GM23338 (cell line): ENCODE results near the gene CCR5. TPM values are rescaled to one million over a fixed set of nuclear protein-coding genes. Genes with fewer than 3 reads are reported as not detected.

Experiments used
- ATAC-seq: fragments of 200-7000 bp; cut with Tn5 transposase; 3 replicates; pipeline ENCODE4 v1.9.1; 2020
- DNase-seq: peaks from one replicate; pipeline ENCODE4 v3.0.0-alpha.2; 2015; ENCODE audit warnings: low spot score
- H2AFZ ChIP-seq: fragments of 200-600 bp; sonication (generic); 2 replicates; pipeline ENCODE4 v1.8.0; 2016; ENCODE audit warnings: antibody characterized with exemption, mild to moderate bottlenecking, moderate library complexity
- H3F3A ChIP-seq: fragments of 200-600 bp; sonication (generic); replicated peaks from 2 replicates; pipeline ENCODE4 v1.8.0; 2017; ENCODE audit warnings: antibody characterized with exemption, mixed run types, low read depth
- H3K27ac ChIP-seq: fragments of 200-600 bp; sonication (generic); 2 replicates; pipeline ENCODE4 v1.6.1; 2016; ENCODE audit warnings: low read depth
- H3K27me3 ChIP-seq: fragments of 200-600 bp; sonication (generic); 2 replicates; pipeline ENCODE4 v1.8.0; 2016; ENCODE audit warnings: mild to moderate bottlenecking, mixed run types, moderate library complexity; ENCODE audit not compliant: insufficient read depth
- H3K36me3 ChIP-seq: fragments of 200-600 bp; sonication (generic); 2 replicates; pipeline ENCODE4 v1.8.0; 2016; ENCODE audit warnings: mild to moderate bottlenecking; ENCODE audit not compliant: insufficient read depth
- H3K4me1 ChIP-seq: fragments of 200-600 bp; sonication (generic); 2 replicates; pipeline ENCODE4 v1.8.0; 2016; ENCODE audit warnings: mild to moderate bottlenecking, moderate library complexity; ENCODE audit not compliant: insufficient read depth
- H3K4me2 ChIP-seq: fragments of 200-600 bp; sonication (generic); 2 replicates; pipeline ENCODE4 v1.7.1; 2017; ENCODE audit warnings: mixed run types
- H3K4me3 ChIP-seq: fragments of 200-600 bp; sonication (generic); 2 replicates; pipeline ENCODE4 v1.6.1; 2016; ENCODE audit warnings: mixed run types
- H3K79me2 ChIP-seq: fragments of 200-600 bp; sonication (generic); replicated peaks from 2 replicates; pipeline ENCODE4 v1.8.0; 2017; ENCODE audit warnings: mild to moderate bottlenecking; ENCODE audit not compliant: insufficient read depth
- H3K9me2 ChIP-seq: fragments of 200-600 bp; sonication (generic); 2 replicates; pipeline ENCODE4 v1.8.0; 2017; ENCODE audit not compliant: insufficient read depth
- H4K20me1 ChIP-seq: fragments of 200-600 bp; sonication (generic); replicated peaks from 2 replicates; pipeline ENCODE4 v1.8.0; 2017; ENCODE audit warnings: mild to moderate bottlenecking; ENCODE audit not compliant: insufficient read depth
- H3K27ac Mint-ChIP-seq: 2 replicates; pipeline ENCODE4 v1.8.0; 2020; ENCODE audit warnings: inconsistent platforms, mild to moderate bottlenecking, moderate library complexity, mixed read lengths
- H3K27me3 Mint-ChIP-seq: 3 replicates; pipeline ENCODE4 v1.8.0; 2022; ENCODE audit warnings: low read depth, mild to moderate bottlenecking, moderate library complexity, mixed read lengths, inconsistent platforms; ENCODE audit not compliant: insufficient read depth, poor library complexity
- H3K36me3 Mint-ChIP-seq: 3 replicates; pipeline ENCODE4 v1.8.0; 2021; ENCODE audit warnings: low read depth, mild to moderate bottlenecking, inconsistent platforms, moderate library complexity, mixed read lengths
- H3K4me1 Mint-ChIP-seq: 3 replicates; pipeline ENCODE4 v1.8.0; 2020; ENCODE audit warnings: mild to moderate bottlenecking, inconsistent platforms, mixed read lengths
- H3K4me3 Mint-ChIP-seq: 3 replicates; pipeline ENCODE4 v1.8.0; 2021; ENCODE audit warnings: moderate library complexity, mild to moderate bottlenecking, inconsistent platforms, mixed read lengths
- H3K9me3 Mint-ChIP-seq: 3 replicates; pipeline ENCODE4 v1.8.0; 2020; ENCODE audit warnings: moderate library complexity, mild to moderate bottlenecking, inconsistent platforms, mixed read lengths
- CREB1 ChIP-seq: fragments of 250-450 bp; sonication (Bioruptor Pico); IDR thresholded peaks from 2 replicates; pipeline ENCODE4 v1.5.0; 2020; ENCODE audit warnings: low read depth, mild to moderate bottlenecking, moderate library complexity
- CTCF ChIP-seq, 2 experiments: fragments of 200-600 bp in 1 of 2; sonication (generic) in 1 of 2; conservative IDR thresholded peaks; 2 replicates each; pipeline versions ENCODE4 v1.5.1 to v1.6.1; 2016 to 2017; ENCODE audit warnings: antibody characterized with exemption in 2 of 2, low read depth in 2 of 2, mild to moderate bottlenecking in 2 of 2, moderate library complexity in 1 of 2
- ETS1 ChIP-seq: IDR thresholded peaks from 2 replicates; pipeline ENCODE4 v1.6.1; 2016; ENCODE audit warnings: antibody characterized with exemption
- EZH2 ChIP-seq: fragments of 200-600 bp; sonication (generic); IDR thresholded peaks from one replicate; pipeline ENCODE4 v1.8.0; 2017; ENCODE audit warnings: antibody characterized with exemption, mild to moderate bottlenecking, low read depth; ENCODE audit not compliant: unreplicated experiment
- EZH2phosphoT487 ChIP-seq: fragments of 200-600 bp; sonication (generic); IDR thresholded peaks from one replicate; pipeline ENCODE4 v1.8.1; 2018; ENCODE audit warnings: antibody characterized with exemption; ENCODE audit not compliant: unreplicated experiment
- JUNB ChIP-seq: IDR thresholded peaks from one replicate; pipeline ENCODE4 v1.6.1; 2016; ENCODE audit warnings: antibody characterized with exemption; ENCODE audit not compliant: unreplicated experiment
- NANOG ChIP-seq: IDR thresholded peaks from 2 replicates; pipeline ENCODE4 v1.6.1; 2016; ENCODE audit warnings: antibody characterized with exemption, borderline replicate concordance
- POLR2AphosphoS5 ChIP-seq: IDR thresholded peaks from 2 replicates; pipeline ENCODE4 v1.6.1; 2016; ENCODE audit warnings: antibody characterized with exemption, low read depth
- REST ChIP-seq: IDR thresholded peaks from one replicate; pipeline ENCODE4 v1.6.1; 2018; ENCODE audit warnings: antibody characterized with exemption; ENCODE audit not compliant: unreplicated experiment
- ZNF114 ChIP-seq: fragments of 250-450 bp; sonication (Bioruptor Pico); IDR thresholded peaks from 2 replicates; pipeline ENCODE4 v1.5.0; 2020; ENCODE audit warnings: mild to moderate bottlenecking, moderate library complexity
- ZNF331 ChIP-seq: fragments of 250-450 bp; sonication (Bioruptor Pico); IDR thresholded peaks from 2 replicates; pipeline ENCODE4 v1.5.0; 2020; ENCODE audit warnings: low read depth, mild to moderate bottlenecking, moderate library complexity
- polyA plus RNA-seq: library from polyadenylated mRNA; unstranded; fragments of >200 nt; fragmentation: Nextera tagmentation; extraction: Ambion mirVana; gene quantifications from 2 replicates; pipeline ENCODE4 v1.2.1, GENCODE V29; 2016
- total RNA-seq: library from RNA; depleted of rRNA; stranded (reverse); fragments of >200 nt; shearing (Covaris generic); gene quantifications from 2 replicates; pipeline ENCODE4 v1.2.3, GENCODE V29; 2014

Gene CCR5
- total and polyA plus RNA-seq, 2 experiments from 2014 or later = not detected

GRCh38 chr3:46420931-46421330 lies 50.2 kb downstream of the CCR5 start (continued):
- TF ChIP-seq ETS1 (no peak), NANOG (no peak), EZH2 (no peak), EZH2phosphoT487 (no peak), POLR2AphosphoS5 (no peak), ZNF114 (CRISPR knock-in tag) (no peak), CREB1 (CRISPR knock-in tag) (no peak), REST (no peak), CTCF (conservative IDR thresholded peaks at IDR 0.05; ENCODE audit: low read depth in 2 of 2) (no peak)

GRCh38 chr3:46422617-46423016 lies 51.9 kb downstream of the CCR5 start:
- Mint-ChIP-seq H3K27ac (no peak overlapping the region), H3K4me3 (no peak overlapping the region), H3K9me3 (no peaks in the 10 kb centered on the region), H3K4me1 (peaks cover 16% of the 10 kb centered on the region; the same call in 2 of the 3 replicates), H3K36me3 (no peaks in the 10 kb centered on the region), H3K27me3 (no peaks in the 10 kb centered on the region)
- Histone ChIP-seq H3K79me2 (no peaks in the 10 kb centered on the region), H3K27ac (no peak overlapping the region), H3K4me3 (no peak overlapping the region), H3K9me2 (no peaks in the 10 kb centered on the region), H4K20me1 (no peaks in the 10 kb centered on the region), H2AFZ (no peak overlapping the region), H3K4me2 (no peak overlapping the region), H3K36me3 (no peaks in the 10 kb centered on the region), H3K4me1 (no peaks in the 10 kb centered on the region), H3F3A (no peaks in the 10 kb centered on the region), H3K27me3 (no peaks in the 10 kb centered on the region)
- no peak for ATAC-seq
- TF ChIP-seq NANOG = no peak
- no peak for TF ChIP-seq CTCF (conservative IDR thresholded peaks at IDR 0.05; ENCODE audit: low read depth in 2 of 2)
- TF ChIP-seq JUNB = no peak
- no peak for TF ChIP-seq REST
- no peak for TF ChIP-seq ZNF331 (CRISPR knock-in tag)
- TF ChIP-seq CREB1 (CRISPR knock-in tag) = no peak
- no peak for DNase-seq
